KMS-11 (cell line): ENCODE results near the gene GNB1.

ENCODE experiments used
- H2AFZ ChIP-seq: fragments of 200-600 bp; sonication (generic); 2 replicates; pipeline ENCODE4 v1.6.1; 2016; ENCODE audit warnings: antibody characterized with exemption, mixed run types, low read depth
- H3K27ac ChIP-seq: fragments of 200-600 bp; sonication (generic); 2 replicates; pipeline ENCODE4 v1.6.1; 2016; ENCODE audit warnings: mild to moderate bottlenecking, mixed run types
- H3K27me3 ChIP-seq: fragments of 200-600 bp; sonication (generic); 2 replicates; pipeline ENCODE4 v1.6.1; 2017; ENCODE audit warnings: mild to moderate bottlenecking, low read depth, mixed run types, moderate library complexity; ENCODE audit not compliant: insufficient read depth
- H3K36me3 ChIP-seq: fragments of 200-600 bp; sonication (generic); 2 replicates; pipeline ENCODE4 v1.6.1; 2017; ENCODE audit warnings: mild to moderate bottlenecking, mixed run types; ENCODE audit not compliant: insufficient read depth
- H3K4me1 ChIP-seq: fragments of 200-600 bp; sonication (generic); 2 replicates; pipeline ENCODE4 v1.6.1; 2016; ENCODE audit warnings: mild to moderate bottlenecking, low read depth, mixed run types; ENCODE audit not compliant: poor library complexity, severe bottlenecking
- H3K4me2 ChIP-seq: fragments of 200-600 bp; sonication (generic); 2 replicates; pipeline ENCODE4 v1.7.0; 2016; ENCODE audit warnings: mild to moderate bottlenecking, mixed run types
- H3K4me3 ChIP-seq: fragments of 200-600 bp; sonication (generic); IDR thresholded peaks from 2 replicates; pipeline ENCODE4 v1.6.1; 2017; ENCODE audit warnings: low read depth, low read length, mixed read lengths; ENCODE audit not compliant: insufficient read depth
- H3K79me2 ChIP-seq: fragments of 200-600 bp; sonication (generic); 2 replicates; pipeline ENCODE4 v1.6.1; 2016; ENCODE audit warnings: low read depth, mixed run types; ENCODE audit not compliant: insufficient read depth
- H3K9ac ChIP-seq: fragments of 200-600 bp; sonication (generic); 2 replicates; pipeline ENCODE4 v1.6.1; 2016; ENCODE audit warnings: mild to moderate bottlenecking, mixed run types
- H4K20me1 ChIP-seq: fragments of 200-600 bp; sonication (generic); 2 replicates; pipeline ENCODE4 v1.6.1; 2016; ENCODE audit warnings: mild to moderate bottlenecking, mixed run types; ENCODE audit not compliant: insufficient read depth
- TF ChIP-seq, protein P1 (sequence below): fragments of 200-600 bp; sonication (generic); conservative IDR thresholded peaks from 2 replicates; pipeline ENCODE4 v1.6.1; 2017; ENCODE audit warnings: low read depth, mild to moderate bottlenecking, antibody characterized with exemption, low read length, moderate library complexity, mixed read lengths

The GNB1 gene

DNA sequence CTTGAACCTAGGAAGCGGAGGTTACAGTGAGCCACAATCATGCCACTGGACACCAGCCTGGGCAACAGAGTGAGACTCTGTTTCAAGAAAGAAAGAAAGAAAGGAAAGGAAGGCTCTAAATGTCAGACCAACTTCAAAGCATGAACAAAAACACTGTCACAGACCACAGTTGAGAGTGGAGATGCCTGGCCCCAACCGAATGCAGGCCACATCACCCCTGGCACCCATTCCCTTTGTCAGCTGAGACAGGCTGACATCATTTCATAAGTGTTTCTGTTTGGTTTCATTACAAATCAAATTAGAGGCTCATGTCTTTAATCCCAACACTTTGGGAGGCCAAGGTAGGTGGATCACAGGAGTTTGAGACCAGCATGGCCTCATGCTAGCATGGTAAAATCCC is 84.0 kb downstream of the GNB1 start:
- peaks cover 7% of the 10 kb centered on the region; the same call in 1 of the 2 replicates for H3K36me3 ChIP-seq
- no peak overlapping the region for H3K4me3 ChIP-seq
- H2AFZ ChIP-seq = no peak overlapping the region
- peaks cover 8% of the 10 kb centered on the region; the same call in 1 of the 2 replicates for H3K79me2 ChIP-seq
- H3K4me1 ChIP-seq = peaks cover 54% of the 10 kb centered on the region
- H3K4me2 ChIP-seq = no peak overlapping the region; the same call in 1 of the 2 replicates
- no peak overlapping the region for H3K9ac ChIP-seq
- H3K27me3 ChIP-seq = no peaks in the 10 kb centered on the region
- TF ChIP-seq, protein P1, sequence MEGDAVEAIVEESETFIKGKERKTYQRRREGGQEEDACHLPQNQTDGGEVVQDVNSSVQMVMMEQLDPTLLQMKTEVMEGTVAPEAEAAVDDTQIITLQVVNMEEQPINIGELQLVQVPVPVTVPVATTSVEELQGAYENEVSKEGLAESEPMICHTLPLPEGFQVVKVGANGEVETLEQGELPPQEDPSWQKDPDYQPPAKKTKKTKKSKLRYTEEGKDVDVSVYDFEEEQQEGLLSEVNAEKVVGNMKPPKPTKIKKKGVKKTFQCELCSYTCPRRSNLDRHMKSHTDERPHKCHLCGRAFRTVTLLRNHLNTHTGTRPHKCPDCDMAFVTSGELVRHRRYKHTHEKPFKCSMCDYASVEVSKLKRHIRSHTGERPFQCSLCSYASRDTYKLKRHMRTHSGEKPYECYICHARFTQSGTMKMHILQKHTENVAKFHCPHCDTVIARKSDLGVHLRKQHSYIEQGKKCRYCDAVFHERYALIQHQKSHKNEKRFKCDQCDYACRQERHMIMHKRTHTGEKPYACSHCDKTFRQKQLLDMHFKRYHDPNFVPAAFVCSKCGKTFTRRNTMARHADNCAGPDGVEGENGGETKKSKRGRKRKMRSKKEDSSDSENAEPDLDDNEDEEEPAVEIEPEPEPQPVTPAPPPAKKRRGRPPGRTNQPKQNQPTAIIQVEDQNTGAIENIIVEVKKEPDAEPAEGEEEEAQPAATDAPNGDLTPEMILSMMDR = no peak
- peaks cover 6% of the 10 kb centered on the region for H4K20me1 ChIP-seq
- H3K27ac ChIP-seq = peak overlapping the region; percentile 5; the same call in 1 of the 2 replicates

DNA sequence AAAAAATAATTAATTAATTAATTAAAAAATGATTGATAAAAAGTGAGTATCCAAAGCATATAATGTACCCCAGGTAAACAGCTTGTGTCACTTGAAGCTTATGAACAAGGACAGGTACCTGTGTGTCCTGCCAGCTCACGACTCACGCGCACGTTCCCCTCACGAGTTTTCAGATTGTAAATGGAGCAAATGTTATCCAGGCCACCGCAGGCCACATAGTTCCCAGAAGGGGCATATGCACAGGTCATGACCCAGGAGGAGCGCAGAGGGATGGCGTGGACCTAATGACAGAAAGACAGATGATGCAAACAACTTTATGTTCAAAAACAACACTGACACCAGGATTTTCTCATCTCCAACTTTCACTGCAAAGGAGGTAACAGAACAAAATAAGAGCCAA is 86.6 kb downstream of the GNB1 start:
- no peak overlapping the region for H3K4me3 ChIP-seq
- H3K27me3 ChIP-seq = no peaks in the 10 kb centered on the region
- TF ChIP-seq, protein P1 = no peak
- no peak overlapping the region for H3K27ac ChIP-seq
- H3K4me2 ChIP-seq = no peak overlapping the region
- no peak overlapping the region for H3K9ac ChIP-seq
- no peak overlapping the region for H2AFZ ChIP-seq
- peaks cover 7% of the 10 kb centered on the region; the same call in 1 of the 2 replicates for H3K36me3 ChIP-seq
- H3K4me1 ChIP-seq = peaks cover 75% of the 10 kb centered on the region
- peaks cover 8% of the 10 kb centered on the region; the same call in 1 of the 2 replicates for H3K79me2 ChIP-seq
- H4K20me1 ChIP-seq = peaks cover 24% of the 10 kb centered on the region

DNA sequence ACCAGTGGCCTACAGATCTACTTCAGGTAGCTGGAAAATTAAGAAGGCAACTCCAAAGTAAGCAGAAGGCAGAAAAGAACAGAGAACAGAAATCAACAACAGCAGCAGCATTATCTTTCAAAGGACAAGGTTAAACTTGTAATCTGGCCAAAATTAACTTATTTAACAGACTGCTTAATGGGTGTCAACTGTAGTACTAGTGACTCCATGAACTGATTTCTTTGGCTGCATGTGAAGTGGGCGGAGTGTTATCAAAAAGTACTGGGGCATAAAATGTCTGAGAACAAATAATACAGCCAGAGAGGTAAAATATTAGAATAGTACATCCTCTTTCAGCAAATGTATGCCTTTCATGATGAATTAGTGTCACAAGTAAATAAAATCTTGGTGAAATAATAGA is 88.0 kb downstream of the GNB1 start:
- Histone ChIP-seq H2AFZ (no peak overlapping the region), H4K20me1 (peaks cover 30% of the 10 kb centered on the region), H3K4me1 (peaks cover 76% of the 10 kb centered on the region), H3K9ac (no peak overlapping the region), H3K27ac (no peak overlapping the region), H3K27me3 (no peaks in the 10 kb centered on the region), H3K4me3 (no peak overlapping the region), H3K4me2 (no peak overlapping the region), H3K36me3 (peaks cover 7% of the 10 kb centered on the region; the same call in 1 of the 2 replicates), H3K79me2 (peaks cover 8% of the 10 kb centered on the region; the same call in 1 of the 2 replicates)
- TF ChIP-seq, protein P1 = no peak

DNA sequence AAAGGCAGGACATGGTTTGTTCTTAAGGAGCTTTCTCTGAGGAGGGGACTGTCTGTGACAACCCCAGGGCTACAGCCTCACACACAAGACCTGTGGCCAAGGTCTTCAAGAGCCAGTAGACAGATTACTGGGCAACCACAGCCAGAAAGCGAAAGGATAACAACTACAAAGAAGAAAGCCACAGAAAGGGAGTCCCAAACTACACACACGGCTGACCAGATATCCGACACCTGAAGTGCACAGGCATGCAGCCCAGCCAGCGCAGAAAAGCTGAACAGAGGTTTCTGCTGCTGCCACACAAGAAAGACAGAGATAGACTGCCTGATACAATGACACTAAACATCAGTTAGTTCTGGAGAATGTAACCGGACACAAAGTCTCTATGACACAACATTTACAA is 91.2 kb downstream of the GNB1 start:
- Histone ChIP-seq H3K4me1 (peaks cover 53% of the 10 kb centered on the region), H3K4me2 (peak overlapping the region; percentile 43; the same call in 1 of the 2 replicates), H2AFZ (no peak overlapping the region), H3K27ac (no peak overlapping the region), H3K27me3 (no peaks in the 10 kb centered on the region), H3K79me2 (peaks cover 8% of the 10 kb centered on the region; the same call in 1 of the 2 replicates), H4K20me1 (peaks cover 45% of the 10 kb centered on the region), H3K4me3 (no peak overlapping the region), H3K36me3 (no peaks in the 10 kb centered on the region; the same call in 1 of the 2 replicates), H3K9ac (no peak overlapping the region)
- TF ChIP-seq, protein P1 = no peak
